GM19438 (cell line): ENCODE data around the gene APBB2.
"Not testable (repeated sequence)": the region's sequence is repeated elsewhere in the genome, so short reads cannot be mapped to it uniquely, and the experiment has no call there.

Experiments
- ATAC-seq: cut with Tn5 transposase; IDR thresholded peaks from one replicate; pipeline ENCODE4 v1.9.1; 2021; ENCODE audit warnings: low read depth; ENCODE audit not compliant: unreplicated experiment

The APBB2 gene

DNA sequence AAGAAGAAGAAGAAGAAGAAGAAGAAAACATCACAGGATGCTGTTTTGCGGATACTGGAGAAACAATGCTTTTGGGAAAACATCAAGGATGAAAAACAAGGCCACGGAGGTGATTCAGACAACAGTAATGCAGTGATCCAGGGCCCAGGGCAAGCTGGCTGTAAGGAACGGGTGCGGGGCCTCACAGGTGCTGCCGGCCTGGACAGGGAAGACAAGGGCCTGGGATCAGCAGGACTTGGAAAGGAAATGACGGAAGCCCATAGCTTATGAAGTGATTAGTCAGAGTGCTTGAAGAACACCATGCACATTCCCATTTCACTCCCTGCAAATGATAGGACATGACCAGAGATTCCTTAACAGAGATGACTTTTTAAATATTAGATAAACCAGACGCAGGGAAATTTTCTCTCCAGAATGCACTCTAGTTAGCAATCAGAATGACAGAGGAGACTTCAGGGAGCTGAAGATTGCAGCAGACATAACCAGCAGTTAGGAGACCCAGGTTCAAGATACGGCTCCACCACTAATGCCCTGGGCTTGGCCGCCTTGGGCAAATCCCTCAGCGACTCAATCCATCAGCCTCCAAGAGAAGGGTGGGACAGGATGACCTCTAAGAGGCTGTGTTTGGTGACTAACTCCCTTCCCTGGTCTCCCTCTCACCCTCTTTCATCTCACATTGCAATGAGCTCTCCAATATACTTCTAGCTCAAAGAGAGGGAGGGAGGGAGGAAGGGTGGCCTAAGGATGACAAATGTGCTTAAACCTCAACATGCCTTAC lies 54.1 kb downstream of the APBB2 start:
- ATAC-seq: no peak

DNA sequence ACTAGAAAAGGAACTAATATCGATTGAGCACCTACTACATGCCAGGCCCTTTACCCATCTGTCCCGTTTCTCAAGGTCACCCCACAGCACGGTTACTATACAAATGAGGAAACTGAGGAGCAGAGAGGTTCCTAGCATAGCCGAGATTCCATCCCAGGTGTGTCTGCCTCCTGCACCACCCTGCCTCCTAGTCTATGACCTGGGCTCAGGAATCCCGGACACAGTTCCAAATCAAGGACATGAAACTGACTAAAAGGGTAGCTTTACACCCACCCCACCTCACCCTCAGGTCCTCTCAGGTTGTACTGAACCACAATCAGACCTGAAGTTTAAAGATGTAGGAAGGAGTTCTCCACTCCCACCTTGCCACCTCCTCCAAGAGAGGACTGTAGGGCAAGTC lies 55.6 kb downstream of the APBB2 start:
- ATAC-seq: no peak

DNA sequence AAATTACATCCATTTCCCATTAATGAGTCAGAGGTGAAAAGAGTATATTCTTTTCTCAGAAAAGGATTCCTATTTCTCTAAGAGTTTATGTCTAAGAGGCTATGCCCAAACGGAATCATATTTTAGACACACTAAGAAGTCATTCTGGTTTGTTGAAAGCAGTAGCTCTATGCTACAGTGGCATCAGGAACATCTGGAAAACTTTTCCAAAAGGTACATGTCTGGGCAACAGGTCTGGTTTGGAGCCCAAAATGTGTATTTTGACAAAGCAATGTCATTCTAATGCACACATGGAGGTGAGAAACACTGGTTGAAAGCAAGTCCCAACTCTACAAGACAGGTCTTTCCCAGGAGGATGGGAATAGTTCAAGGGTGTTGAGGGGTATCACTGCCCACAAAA lies 56.1 kb downstream of the APBB2 start:
- no peak for ATAC-seq

DNA sequence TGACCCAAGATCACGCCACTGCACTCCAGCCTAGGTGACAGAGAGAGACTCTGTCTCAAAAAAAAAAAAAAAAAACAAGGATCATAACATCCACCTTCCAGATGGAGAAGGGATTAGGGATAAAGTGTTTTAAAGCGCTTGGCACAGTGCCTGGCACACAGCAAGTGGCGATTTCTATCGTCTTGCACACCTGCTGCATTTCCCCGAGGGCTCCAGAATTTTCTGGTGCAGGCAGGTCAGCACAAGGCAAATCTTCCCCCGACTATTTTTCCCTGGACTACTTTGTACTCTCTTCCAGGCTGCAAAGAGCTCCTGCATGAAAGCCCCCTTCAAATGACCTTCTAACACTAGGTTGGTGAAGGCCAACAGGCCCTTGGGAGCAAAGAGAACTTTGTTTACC lies 57.3 kb downstream of the APBB2 start:
- ATAC-seq: no peak

DNA sequence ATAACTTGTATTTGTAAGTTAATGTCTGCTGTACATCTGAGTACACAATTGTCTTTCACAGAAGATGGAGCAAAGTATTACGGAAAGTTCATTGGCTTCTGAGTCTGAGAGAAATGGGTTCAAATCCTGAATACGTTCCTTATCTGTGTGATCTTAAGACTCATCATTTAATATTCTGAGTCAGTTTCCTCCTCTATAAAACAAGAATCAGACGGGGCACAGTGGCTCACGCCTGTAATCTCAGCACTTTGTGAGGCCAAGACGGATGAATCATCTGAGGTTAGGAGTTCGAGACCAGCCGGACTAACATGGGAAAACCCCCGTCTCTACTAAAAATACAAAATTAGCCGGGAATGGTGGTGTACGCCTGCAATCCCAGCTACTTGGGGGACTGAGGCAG lies 57.8 kb downstream of the APBB2 start:
- ATAC-seq: no peak

DNA sequence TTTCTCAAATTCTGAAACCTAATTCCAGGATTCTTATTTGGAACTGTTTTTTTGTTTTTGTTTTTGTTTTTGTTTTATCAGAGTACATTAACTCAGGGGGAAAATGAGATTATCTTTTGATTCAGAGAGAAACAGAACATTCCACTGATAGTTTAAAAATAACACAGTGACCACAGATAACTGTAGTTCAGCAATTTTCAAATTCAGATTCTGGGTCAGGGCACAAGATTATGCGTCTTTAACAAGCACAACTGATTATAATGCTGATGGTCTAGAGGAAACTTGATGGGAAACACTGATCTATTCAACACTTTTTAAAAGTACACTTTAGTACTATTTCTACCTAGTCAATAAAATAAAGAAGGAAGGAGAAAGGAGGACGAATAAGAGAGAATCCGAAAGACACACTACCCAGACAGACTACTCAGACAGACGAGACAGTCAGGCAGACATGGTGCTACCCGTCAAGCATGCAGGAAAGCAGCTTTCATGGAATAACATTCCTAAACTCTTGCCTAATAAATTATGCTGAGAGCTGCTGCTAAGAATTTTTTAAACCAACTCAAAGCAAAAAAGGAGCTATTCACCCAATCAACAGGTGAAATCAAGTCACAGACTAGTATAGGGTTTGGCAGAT lies 59.0 kb downstream of the APBB2 start:
- ATAC-seq: no peak

DNA sequence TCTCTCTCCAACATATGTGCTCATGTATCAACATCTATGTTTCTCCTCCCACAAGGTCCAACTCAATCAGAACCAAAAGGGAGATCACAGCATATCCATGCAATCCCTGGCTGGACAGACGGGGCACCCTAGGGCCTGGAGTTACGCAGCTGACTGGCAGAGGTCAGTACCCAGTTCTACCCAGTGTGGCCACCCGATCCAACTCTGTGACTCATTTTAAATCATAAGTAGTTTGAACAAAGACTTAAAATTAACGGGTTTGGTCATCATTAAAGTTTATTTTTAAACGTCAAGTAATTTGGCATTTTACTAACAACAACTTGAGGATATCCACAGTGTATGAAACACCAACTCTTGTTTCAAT lies 59.5 kb downstream of the APBB2 start:
- no peak for ATAC-seq

DNA sequence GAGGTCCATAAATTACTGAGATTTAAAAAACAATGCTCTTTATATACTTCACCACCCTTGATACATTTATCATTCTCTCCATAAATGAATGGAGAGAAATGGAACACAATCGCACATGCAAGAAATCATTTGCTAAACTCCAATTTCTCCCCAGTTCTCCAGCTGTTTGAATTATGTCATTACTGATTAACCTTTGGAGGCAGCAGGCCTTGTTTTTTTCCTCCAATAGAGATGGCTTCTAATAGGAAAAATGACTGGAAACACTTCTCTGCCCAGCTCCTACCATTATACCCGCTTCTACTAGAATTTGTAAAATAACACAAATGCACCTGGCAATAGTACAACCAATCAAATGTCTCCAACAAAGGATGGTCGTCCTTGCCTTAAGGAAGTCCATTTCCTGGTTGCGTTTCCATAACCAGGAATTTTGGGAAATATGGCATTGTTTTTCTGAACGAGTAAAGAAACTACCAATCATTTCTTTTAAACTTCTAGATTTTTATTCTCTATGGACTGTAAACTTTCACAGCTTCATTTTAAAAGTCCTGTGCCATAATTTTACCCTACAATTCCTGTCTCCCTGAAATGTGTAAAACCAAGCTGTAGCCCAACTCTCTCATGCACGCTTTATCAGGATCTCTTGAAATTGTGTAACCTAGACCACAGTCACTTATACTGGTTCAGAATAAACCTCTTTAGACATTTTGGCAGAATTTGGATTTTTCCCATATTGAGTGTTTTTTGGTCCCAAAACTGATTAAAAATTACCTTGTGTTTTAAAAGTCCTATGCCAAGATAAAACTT lies 60.1 kb downstream of the APBB2 start:
- no peak for ATAC-seq

DNA sequence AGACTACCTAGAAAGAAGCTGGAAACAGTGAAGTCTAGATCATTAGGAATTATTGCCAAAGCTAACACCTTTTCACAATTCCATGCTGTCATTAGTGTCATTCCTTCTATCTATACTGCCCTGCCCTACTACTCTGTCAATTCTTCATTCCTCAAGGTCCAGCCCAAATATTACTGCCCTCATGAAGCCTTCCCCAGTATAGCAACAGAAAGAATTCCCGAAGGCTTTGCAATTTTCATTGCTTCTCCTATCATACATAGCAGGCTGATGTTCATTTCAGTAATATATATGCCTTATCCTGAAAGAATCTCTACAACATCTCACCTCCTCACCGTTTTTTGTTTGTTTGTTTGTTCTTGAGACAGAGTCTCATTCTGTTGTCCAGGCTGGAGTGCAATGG lies 63.9 kb downstream of the APBB2 start:
- ATAC-seq: no peak

DNA sequence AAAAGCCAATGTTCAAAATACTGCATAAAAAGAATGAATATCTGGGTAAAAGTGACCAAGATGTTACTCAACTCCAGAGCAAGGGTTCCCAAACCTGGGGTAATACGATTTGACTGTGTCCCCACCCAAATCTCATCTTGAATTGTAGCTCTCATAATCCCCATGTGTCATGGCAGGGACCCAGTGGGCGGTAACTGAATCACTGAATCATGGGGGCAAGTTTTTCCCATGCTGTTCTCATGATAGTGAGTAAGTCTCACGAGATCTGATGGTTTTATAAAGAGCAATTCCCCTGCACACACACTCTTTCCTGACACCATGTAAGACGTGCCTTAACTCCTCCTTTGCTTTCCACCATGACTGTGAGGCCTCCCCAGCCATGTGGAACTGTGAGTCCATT lies 64.8 kb downstream of the APBB2 start:
- not testable (repeated sequence) for ATAC-seq

DNA sequence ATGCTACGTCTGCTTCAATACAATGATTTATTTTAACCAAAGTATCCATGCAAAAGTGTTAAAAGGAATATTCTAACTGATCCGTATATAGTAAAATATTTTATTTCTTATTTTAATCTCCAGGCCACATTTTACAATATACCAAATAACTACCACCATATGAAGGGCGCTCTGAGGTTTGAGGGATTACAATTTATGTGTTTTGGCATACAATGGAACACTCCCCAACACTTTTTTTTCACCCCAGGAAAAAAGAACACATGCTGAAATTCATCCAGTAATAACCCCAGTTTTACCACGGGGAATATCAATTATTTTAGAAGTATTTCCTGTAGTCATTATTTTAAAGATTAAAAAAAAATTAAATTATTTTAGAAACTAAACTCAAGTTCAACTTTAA lies 65.4 kb downstream of the APBB2 start:
- ATAC-seq: no peak

DNA sequence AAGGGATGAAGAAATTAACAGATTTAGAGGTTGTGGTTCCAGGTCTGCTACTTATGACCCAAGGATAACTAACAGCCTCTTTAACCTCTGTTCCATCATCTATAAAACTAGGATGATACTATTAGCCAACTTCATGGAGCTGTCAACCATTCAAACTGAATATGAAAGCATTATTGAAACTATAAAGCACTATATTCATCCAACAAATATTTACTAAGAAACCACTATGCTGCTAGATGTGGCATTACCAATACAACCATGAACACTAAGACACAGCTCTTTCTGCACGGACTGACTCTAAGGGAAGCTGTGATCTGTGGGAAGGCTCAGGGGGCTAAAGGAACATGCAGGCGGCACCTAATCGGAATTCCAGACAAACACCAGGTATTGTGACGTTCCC lies 66.0 kb downstream of the APBB2 start:
- ATAC-seq: no peak

DNA sequence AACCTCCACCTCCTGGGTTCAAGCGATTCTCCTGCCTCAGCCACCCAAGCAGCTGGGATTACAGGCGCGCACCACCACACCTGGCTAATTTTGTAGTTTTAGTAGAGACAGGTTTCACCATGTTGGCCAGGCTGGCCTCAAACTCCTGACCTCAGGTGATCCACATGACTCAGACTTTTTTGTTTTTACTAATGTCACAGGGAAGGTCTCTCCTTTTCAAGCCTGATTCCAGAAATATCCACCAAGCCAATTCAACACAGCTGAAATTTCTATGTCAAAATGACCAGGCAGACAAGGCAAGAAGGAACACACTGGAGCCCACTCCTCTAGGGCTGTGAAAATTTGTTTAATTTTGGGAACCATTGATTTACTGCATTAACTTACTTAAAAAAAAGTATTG lies 66.8 kb downstream of the APBB2 start:
- not testable (repeated sequence) for ATAC-seq

DNA sequence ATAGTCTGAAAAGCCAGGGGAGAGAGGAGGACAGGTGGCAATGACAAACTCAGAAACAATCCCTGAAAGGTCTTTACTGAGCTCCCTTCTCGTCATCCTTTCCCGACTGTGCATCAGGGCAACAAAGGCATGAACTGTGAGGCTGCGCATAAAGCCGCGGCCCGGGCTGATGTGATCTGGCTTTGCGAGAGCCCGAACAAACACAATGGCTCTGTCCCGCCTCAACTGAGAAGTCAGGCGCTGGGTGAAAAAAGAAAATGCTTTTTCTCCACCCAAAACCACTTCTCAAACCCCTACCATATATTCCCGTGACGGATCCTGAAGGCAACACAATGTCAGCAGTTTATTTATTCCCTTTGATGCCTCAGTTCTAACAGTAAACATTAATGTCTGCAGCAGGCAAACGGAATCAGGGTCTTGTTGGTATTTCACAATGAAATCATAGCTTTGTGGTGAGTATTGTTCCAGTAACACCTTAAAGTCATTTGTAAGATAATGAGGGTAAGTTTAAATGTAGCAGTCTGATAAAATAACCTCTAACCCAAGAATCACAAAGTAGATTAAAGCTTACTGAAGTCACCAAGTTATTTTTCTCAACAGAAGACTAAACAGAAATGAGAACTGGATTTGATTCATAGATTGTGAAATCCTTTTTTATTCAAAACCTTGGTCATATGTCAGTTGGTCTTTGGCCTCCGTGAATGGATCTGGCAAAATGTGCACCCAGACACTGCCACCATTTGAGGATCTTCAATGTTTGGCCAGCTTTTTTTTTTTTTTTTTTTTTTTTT lies 67.4 kb downstream of the APBB2 start:
- no peak for ATAC-seq

DNA sequence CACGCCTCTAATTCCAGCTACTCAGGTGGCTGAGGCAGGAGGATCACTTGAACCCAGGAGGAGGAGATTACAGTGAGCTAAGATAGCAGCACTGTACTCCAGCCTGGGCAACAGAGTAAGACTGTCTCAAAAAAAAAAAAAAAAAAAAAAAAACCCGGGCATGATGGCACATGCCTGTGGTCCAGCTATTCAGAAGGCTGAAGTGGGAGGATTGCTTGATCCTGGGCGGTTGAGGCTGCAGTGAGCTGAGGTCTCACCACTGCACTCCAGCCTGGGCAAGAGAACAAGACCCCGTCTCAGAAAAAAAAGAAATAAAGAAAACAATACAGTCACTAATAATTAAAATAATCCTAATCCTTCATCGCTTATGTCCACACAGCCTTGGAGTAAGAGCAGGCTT lies 68.1 kb downstream of the APBB2 start:
- ATAC-seq: no peak

DNA sequence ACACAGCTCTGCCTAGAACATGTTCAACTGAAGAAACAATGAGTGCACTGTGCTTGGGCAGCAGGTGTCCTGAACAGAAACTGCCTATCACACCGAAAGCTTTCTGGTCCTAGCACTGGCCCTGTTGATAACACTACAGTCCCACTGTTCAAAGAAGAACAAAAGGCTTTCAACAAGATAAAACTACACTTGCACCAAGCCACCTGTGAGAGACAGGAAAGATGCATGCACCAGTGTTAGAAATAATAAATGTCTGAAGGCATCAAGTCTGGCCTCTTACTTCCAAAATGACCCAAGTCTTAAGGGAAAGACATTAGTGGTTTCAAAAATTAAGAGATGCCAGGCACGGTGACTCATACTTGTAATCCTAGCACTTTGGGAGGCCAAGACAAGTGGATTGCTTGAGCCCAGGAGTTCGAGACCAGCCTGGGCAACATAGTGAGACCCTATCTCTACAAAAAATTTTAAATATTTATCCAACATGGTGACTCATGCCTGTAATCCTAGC lies 68.7 kb downstream of the APBB2 start:
- no peak for ATAC-seq

DNA sequence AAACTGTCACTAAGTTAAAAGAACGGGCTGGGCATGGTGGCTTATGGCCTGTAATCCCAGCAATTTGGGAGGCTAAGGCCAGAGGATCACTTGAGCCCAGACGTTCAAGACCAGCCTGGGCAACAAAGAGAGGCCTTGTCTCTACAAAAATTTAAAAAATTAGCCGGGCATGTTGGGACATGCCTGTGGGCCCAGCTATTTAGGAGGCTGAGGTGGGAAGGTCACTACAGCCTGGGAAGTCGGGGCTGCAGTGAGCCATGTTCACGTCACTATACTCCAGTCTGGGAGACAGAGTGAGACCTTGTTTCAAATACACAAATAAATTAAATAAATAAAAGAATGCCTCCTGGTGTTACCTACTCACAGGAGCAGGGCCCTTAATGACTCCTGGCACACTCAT lies 69.5 kb downstream of the APBB2 start:
- no peak for ATAC-seq

DNA sequence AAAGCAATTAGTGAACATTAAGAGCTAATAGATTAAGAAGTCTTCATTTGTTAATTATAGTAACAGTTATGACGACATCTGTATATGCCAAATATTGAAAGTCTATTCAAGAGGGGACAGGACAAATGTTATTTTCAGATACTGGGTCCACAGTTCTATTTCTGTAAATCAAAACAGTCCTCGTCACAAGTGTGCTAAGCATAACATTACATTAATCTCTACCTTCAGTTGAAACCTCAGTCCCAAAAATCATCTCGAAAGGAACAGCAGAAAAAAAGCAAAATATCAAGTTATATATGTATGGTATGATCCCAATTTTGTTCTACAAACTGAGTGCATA lies 70.3 kb downstream of the APBB2 start:
- ATAC-seq: no peak

DNA sequence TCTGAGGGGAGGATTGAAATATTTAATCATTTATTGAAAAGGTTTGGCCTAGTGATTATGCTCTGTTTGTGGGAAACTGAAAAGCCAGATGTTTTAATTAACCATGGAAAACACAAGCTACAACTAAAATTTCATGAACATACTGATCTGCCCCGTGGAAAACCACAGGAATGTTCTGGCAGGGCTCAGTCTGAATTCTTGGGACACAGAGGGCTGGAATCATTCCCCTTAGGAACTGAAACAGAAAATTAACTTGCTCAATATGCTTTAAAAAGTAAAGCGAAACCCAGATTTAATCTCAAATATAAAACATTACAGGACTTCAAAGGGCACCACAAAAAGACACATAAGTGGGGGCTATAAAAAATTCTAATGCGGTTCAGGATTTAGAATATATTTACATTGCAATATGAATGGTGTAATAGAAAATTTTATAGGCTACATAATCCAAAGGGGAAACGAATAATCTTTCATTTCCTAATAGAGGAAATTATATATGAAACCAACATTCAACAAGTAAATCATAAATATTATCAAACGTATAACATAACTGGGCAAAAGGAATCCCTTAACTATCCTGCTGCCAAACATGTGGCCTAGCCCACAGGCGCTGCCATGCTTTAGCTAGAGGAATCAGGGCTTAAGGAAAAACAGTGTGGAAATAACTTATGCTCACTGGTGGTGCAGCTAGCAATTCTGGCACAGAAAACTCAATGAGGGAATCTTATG lies 70.9 kb downstream of the APBB2 start:
- no peak for ATAC-seq
